Neural progenitor cell (in vitro differentiated cells): ENCODE measurements around the gene SUN1. TPM values are rescaled to one million over a fixed set of nuclear protein-coding genes. Genes with fewer than 3 reads are reported as not detected.

Experiments used
- DNase-seq: peaks from one replicate; pipeline ENCODE4 v3.0.0-alpha.2; 2016; ENCODE audit warnings: low spot score
- H2AFZ ChIP-seq: fragments of 200-600 bp; sonication (generic); replicated peaks from 2 replicates; pipeline ENCODE4 v1.6.1; 2016; ENCODE audit warnings: antibody characterized with exemption
- H3F3A ChIP-seq: fragments of 200-600 bp; sonication (generic); 2 replicates; pipeline ENCODE4 v1.6.1; 2016; ENCODE audit warnings: antibody characterized with exemption, low read depth
- H3K27ac ChIP-seq: fragments of 200-600 bp; sonication (generic); 2 replicates; pipeline ENCODE4 v1.5.1; 2016; ENCODE audit warnings: mild to moderate bottlenecking
- H3K27me3 ChIP-seq: fragments of 200-600 bp; sonication (generic); 2 replicates; pipeline ENCODE4 v1.6.1; 2016; ENCODE audit warnings: mild to moderate bottlenecking, moderate library complexity
- H3K36me3 ChIP-seq: fragments of 200-600 bp; sonication (generic); 2 replicates; pipeline ENCODE4 v1.5.1; 2016
- H3K4me1 ChIP-seq: fragments of 200-600 bp; sonication (generic); 2 replicates; pipeline ENCODE4 v1.6.1; 2016; ENCODE audit warnings: mixed run types
- H3K4me2 ChIP-seq: fragments of 200-600 bp; sonication (generic); 2 replicates; pipeline ENCODE4 v1.6.1; 2016
- H3K4me3 ChIP-seq: fragments of 200-600 bp; sonication (generic); 2 replicates; pipeline ENCODE4 v1.5.1; 2016
- H3K79me2 ChIP-seq: fragments of 200-600 bp; sonication (generic); 2 replicates; pipeline ENCODE4 v1.6.1; 2016; ENCODE audit warnings: low read depth
- H3K9ac ChIP-seq: fragments of 200-600 bp; sonication (generic); 2 replicates; pipeline ENCODE4 v1.6.1; 2016
- H3K9me3 ChIP-seq: fragments of 200-600 bp; sonication (generic); 2 replicates; pipeline ENCODE4 v1.5.1; 2016; ENCODE audit warnings: low read depth
- H4K20me1 ChIP-seq: fragments of 200-600 bp; sonication (generic); 2 replicates; pipeline ENCODE4 v1.6.1; 2016; ENCODE audit warnings: low read depth
- H3K27ac Mint-ChIP-seq: 3 replicates; pipeline ENCODE4 v1.8.0; 2021; ENCODE audit warnings: mixed read lengths
- H3K27me3 Mint-ChIP-seq: 2 replicates; pipeline ENCODE4 v1.8.0; 2022; ENCODE audit warnings: low read depth, mild to moderate bottlenecking, inconsistent platforms, moderate library complexity, mixed read lengths; ENCODE audit not compliant: insufficient read depth
- H3K36me3 Mint-ChIP-seq: 3 replicates; pipeline ENCODE4 v1.8.0; 2021; ENCODE audit warnings: mixed read lengths
- H3K4me1 Mint-ChIP-seq: 3 replicates; pipeline ENCODE4 v1.8.0; 2021; ENCODE audit warnings: mixed read lengths
- H3K4me3 Mint-ChIP-seq: 3 replicates; pipeline ENCODE4 v1.8.0; 2021; ENCODE audit warnings: mild to moderate bottlenecking, moderate library complexity, mixed read lengths
- H3K9me3 Mint-ChIP-seq: 3 replicates; pipeline ENCODE4 v1.8.0; 2020; ENCODE audit warnings: mixed read lengths
- CTCF ChIP-seq: fragments of 200-600 bp; sonication (generic); IDR thresholded peaks from 2 replicates; pipeline ENCODE4 v1.5.1; 2017; ENCODE audit warnings: antibody characterized with exemption, mild to moderate bottlenecking
- EZH2 ChIP-seq: fragments of 200-600 bp; sonication (generic); IDR thresholded peaks from 2 replicates; pipeline ENCODE4 v1.6.1; 2017; ENCODE audit warnings: antibody characterized with exemption, mild to moderate bottlenecking, moderate library complexity
- EZH2phosphoT487 ChIP-seq: fragments of 200-600 bp; sonication (generic); IDR thresholded peaks from 2 replicates; pipeline ENCODE4 v1.6.1; 2017; ENCODE audit warnings: antibody characterized with exemption
- total RNA-seq: library from RNA; depleted of rRNA; stranded (reverse); fragments of >200 nt; gene quantifications from 2 replicates; pipeline ENCODE4 v1.2.3, GENCODE V29; 2015; ENCODE audit warnings: low replicate concordance

The SUN1 gene
- total RNA-seq, 1 donor from 2014 or later = 104 TPM

GRCh38 chr7:897086-897485, 64.8 kb downstream of the SUN1 start:
- Histone ChIP-seq H3K9ac (no peak overlapping the region), H3K4me1 (peaks cover 2% of the 10 kb centered on the region), H3K27me3 (no peaks in the 10 kb centered on the region), H3K4me2 (no peak overlapping the region), H3K27ac (no peak overlapping the region), H3K4me3 (no peak overlapping the region), H2AFZ (no peak overlapping the region), H4K20me1 (peaks cover 10% of the 10 kb centered on the region), H3K79me2 (no peaks in the 10 kb centered on the region), H3K36me3 (no peaks in the 10 kb centered on the region), H3F3A (no peaks in the 10 kb centered on the region), H3K9me3 (no peaks in the 10 kb centered on the region)
- peaks cover 14% of the 10 kb centered on the region for H3K27me3 Mint-ChIP-seq
- no peak overlapping the region for H3K27ac Mint-ChIP-seq
- TF ChIP-seq EZH2phosphoT487 (no peak), CTCF (no peak), EZH2 (no peak)
- peaks cover 20% of the 10 kb centered on the region for H3K36me3 Mint-ChIP-seq
- H3K9me3 Mint-ChIP-seq = no peaks in the 10 kb centered on the region
- no peak overlapping the region for H3K4me3 Mint-ChIP-seq
- H3K4me1 Mint-ChIP-seq = no peaks in the 10 kb centered on the region
- no peak for DNase-seq

- no peak overlapping the region for H2AFZ ChIP-seq
- no peaks in the 10 kb centered on the region for H3K9me3 Mint-ChIP-seq
- TF ChIP-seq CTCF (no peak), EZH2 (no peak), EZH2phosphoT487 (no peak)
- peaks cover 2% of the 10 kb centered on the region for H3K4me1 ChIP-seq
- H3K27ac Mint-ChIP-seq = no peak overlapping the region
- H3K27ac ChIP-seq = no peak overlapping the region
- H3K4me3 ChIP-seq = no peak overlapping the region
- H3K9me3 ChIP-seq = no peaks in the 10 kb centered on the region
- no peaks in the 10 kb centered on the region for H3K27me3 ChIP-seq
- H3K36me3 Mint-ChIP-seq = peaks cover 12% of the 10 kb centered on the region
- peaks cover 4% of the 10 kb centered on the region for H3K4me1 Mint-ChIP-seq
- peaks cover 16% of the 10 kb centered on the region for H3K27me3 Mint-ChIP-seq
- H3F3A ChIP-seq = no peaks in the 10 kb centered on the region
- DNase-seq = no peak
- H4K20me1 ChIP-seq = peaks cover 10% of the 10 kb centered on the region
- no peak overlapping the region for H3K4me3 Mint-ChIP-seq
- H3K79me2 ChIP-seq = no peaks in the 10 kb centered on the region
- no peaks in the 10 kb centered on the region for H3K36me3 ChIP-seq
- H3K4me2 ChIP-seq = no peak overlapping the region
- H3K9ac ChIP-seq = no peak overlapping the region
Observed at GRCh38 chr7:897771-898376, 65.6 kb downstream of the SUN1 start.

- Histone ChIP-seq H3F3A (no peaks in the 10 kb centered on the region), H3K36me3 (no peaks in the 10 kb centered on the region), H3K79me2 (no peaks in the 10 kb centered on the region), H2AFZ (no peak overlapping the region), H3K27me3 (no peaks in the 10 kb centered on the region), H3K4me3 (no peak overlapping the region), H3K4me1 (peaks cover 2% of the 10 kb centered on the region), H3K9me3 (no peaks in the 10 kb centered on the region), H3K4me2 (no peak overlapping the region), H4K20me1 (peaks cover 10% of the 10 kb centered on the region), H3K9ac (no peak overlapping the region), H3K27ac (no peak overlapping the region)
- H3K27me3 Mint-ChIP-seq = peaks cover 13% of the 10 kb centered on the region
- H3K9me3 Mint-ChIP-seq = no peaks in the 10 kb centered on the region
- TF ChIP-seq EZH2 (no peak), EZH2phosphoT487 (no peak), CTCF (no peak)
- no peak for DNase-seq
- H3K4me1 Mint-ChIP-seq = peaks cover 4% of the 10 kb centered on the region
- no peak overlapping the region for H3K4me3 Mint-ChIP-seq
- H3K36me3 Mint-ChIP-seq = peaks cover 6% of the 10 kb centered on the region
- H3K27ac Mint-ChIP-seq = no peak overlapping the region
Observed at GRCh38 chr7:898460-898854, 66.2 kb downstream of the SUN1 start.
